GOT3 (cell line): ENCODE results near the gene CNOT4.

Experiments
- DNase-seq: peaks from one replicate; lab custom pipeline; 2025; ENCODE audit warnings: mixed read lengths; lab: John Stamatoyannopoulos, UW

Gene CNOT4

GRCh38 chr7:135397689-135398088, 112.2 kb downstream of the CNOT4 start:
- no peak for DNase-seq

- no peak for DNase-seq
These were observed 117.2 kb downstream of the CNOT4 start for GRCh38 chr7:135392701-135393100.

- DNase-seq: no peak
These were observed 118.4 kb downstream of the CNOT4 start for GRCh38 chr7:135391514-135391913.

- DNase-seq: no peak
These were observed 119.1 kb downstream of the CNOT4 start for GRCh38 chr7:135390829-135391228.

- DNase-seq: no peak
These were observed 119.9 kb downstream of the CNOT4 start for GRCh38 chr7:135389971-135390370.

- no peak for DNase-seq
These were observed 121.3 kb downstream of the CNOT4 start for GRCh38 chr7:135388616-135389015.

- no peak for DNase-seq
These were observed 123.1 kb downstream of the CNOT4 start for GRCh38 chr7:135386776-135387175.

GRCh38 chr7:135386181-135386580, 123.7 kb downstream of the CNOT4 start:
- DNase-seq: no peak

- no peak for DNase-seq
These were observed 124.7 kb downstream of the CNOT4 start for GRCh38 chr7:135385209-135385608.

- no peak for DNase-seq
These were observed 126.3 kb downstream of the CNOT4 start for GRCh38 chr7:135383525-135384175.

GRCh38 chr7:135382173-135382572, 127.7 kb downstream of the CNOT4 start:
- DNase-seq: no peak

GRCh38 chr7:135381369-135381768, 128.5 kb downstream of the CNOT4 start:
- DNase-seq: no peak

GRCh38 chr7:135380351-135380750, 129.6 kb downstream of the CNOT4 start:
- DNase-seq: no peak

- DNase-seq: no peak
These were observed 132.7 kb downstream of the CNOT4 start for GRCh38 chr7:135377171-135377570.

GRCh38 chr7:135375908-135376699, 133.8 kb downstream of the CNOT4 start:
- DNase-seq: no peak

- DNase-seq: no peak
These were observed 135.2 kb downstream of the CNOT4 start for GRCh38 chr7:135374736-135375135.

- DNase-seq: no peak
These were observed 137.7 kb downstream of the CNOT4 start for GRCh38 chr7:135372222-135372621.

- no peak for DNase-seq
These were observed 139.2 kb downstream of the CNOT4 start for GRCh38 chr7:135370656-135371055.

- DNase-seq: no peak
These were observed 140.5 kb downstream of the CNOT4 start for GRCh38 chr7:135369405-135369804.

GRCh38 chr7:135368416-135369186, 141.3 kb downstream of the CNOT4 start:
- DNase-seq: no peak

- no peak for DNase-seq
These were observed 142.9 kb downstream of the CNOT4 start for GRCh38 chr7:135366843-135367508.

- no peak for DNase-seq
These were observed 144.2 kb downstream of the CNOT4 start for GRCh38 chr7:135365721-135366120.
